ENCODE results near the gene ALCAM. TPM values are rescaled to one million over a fixed set of nuclear protein-coding genes. Genes with fewer than 3 reads are reported as not detected.

The ALCAM gene
- total and polyA plus RNA-seq, 2 donors (not counting 3 experiments of a cell fraction or from before 2014, with no cell fraction given), result 46.3 to 118 TPM

GRCh38 chr3:105594219-105594618 lies 227.5 kb downstream of the ALCAM start:
- no peak overlapping the region for H3K27ac ChIP-seq (ENCODE audit: insufficient read depth, low read depth, low read length)
- H3K79me2 ChIP-seq (ENCODE audit: control insufficient read depth, insufficient read depth, low read length), result no peaks in the 10 kb centered on the region
- dilution Hi-C loops (cut with MboI; ENCODE audit: extremely low pct_ligation_motif_present, low sequenced_read_pairs), result no loop called here

More at GRCh38 chr3:105594219-105594618, 227.5 kb downstream of the ALCAM start:
- ChIA-PET CTCF (interaction anchor here (0.9 to 1.0 kb wide), 2 partner anchors 9 to 12 kb away, joined by 3 read pairs; no protein-coding TSS in a partner anchor), POLR2A (no interaction called here)
- Histone ChIP-seq H3K4me2 (ENCODE audit: insufficient read depth, low read length) (no peak overlapping the region), H3K9ac (replicated peaks; ENCODE audit: extremely low read depth, insufficient read depth, low read length) (no peak overlapping the region), H2AFZ (ENCODE audit: low read depth, low read length) (no peak overlapping the region), H3K4me1 (ENCODE audit: control insufficient read depth, extremely low read depth, insufficient read depth, low read length) (peaks cover 7% of the 10 kb centered on the region), H3K36me3 (ENCODE audit: control insufficient read depth in 2 of 2, extremely low read depth in 1 of 2, insufficient read depth in 2 of 2, low read length in 2 of 2) (no peaks in the 10 kb centered on the region), H3K4me3 (replicated peaks in 1 of 3; ENCODE audit: insufficient read depth in 1 of 3, low read depth in 1 of 3, low read length in 3 of 3) (no peak overlapping the region), H3K9me1 (replicated peaks; ENCODE audit: control insufficient read depth, extremely low read depth, insufficient read depth, low read length) (no peaks in the 10 kb centered on the region), H3K9me3 (replicated peaks; ENCODE audit: control insufficient read depth, insufficient read depth, low read length) (no peaks in the 10 kb centered on the region), H4K20me1 (replicated peaks; ENCODE audit: control insufficient read depth, extremely low read depth, insufficient read depth, low read length) (no peaks in the 10 kb centered on the region), H3K27me3 (ENCODE audit: control insufficient read depth in 2 of 2, insufficient read depth in 2 of 2, low read length in 2 of 2) (no peaks in the 10 kb centered on the region)
- DNase-seq (ENCODE audit: low read depth, low spot score) (no peak), FAIRE-seq (no peak)
- intact Hi-C loops (cut with micrococcal nuclease), result no loop called here
- TF ChIP-seq JUN (IDR thresholded peaks at IDR 0.05; ENCODE audit: borderline replicate concordance, insufficient read depth, insufficient read length, low read depth), result no peak
- no peak for TF ChIP-seq POLR2A (IDR thresholded peaks at IDR 0.05; ENCODE audit: low read depth, low read length)
- no peak for TF ChIP-seq CTCF (IDR thresholded peaks at IDR 0.05; ENCODE audit: extremely low read depth in 1 of 2, insufficient read depth in 1 of 2, low read depth in 1 of 2, low read length in 2 of 2)
- no peak for TF ChIP-seq EZH2 (IDR thresholded peaks at IDR 0.05; ENCODE audit: borderline replicate concordance, low read depth, low read length, severe bottlenecking)
- no peak for TF ChIP-seq GATA2 (IDR thresholded peaks at IDR 0.05; ENCODE audit: insufficient read depth, insufficient read length, low read depth, low read length)
- no peak for TF ChIP-seq MYC (IDR thresholded peaks at IDR 0.05; ENCODE audit: low read depth, low read length)
- no peak for TF ChIP-seq POLR2AphosphoS5 (IDR thresholded peaks at IDR 0.05; ENCODE audit: insufficient read depth, low read depth, low read length)
- TF ChIP-seq FOS (IDR thresholded peaks at IDR 0.05; ENCODE audit: borderline replicate concordance, insufficient read depth, low read length), result no peak
- no peak for TF ChIP-seq MAX (IDR thresholded peaks at IDR 0.05; ENCODE audit: insufficient read depth, insufficient read length)
- no TSS peak for BruUV-seq (replicated peaks)
